GM23338 (cell line): ENCODE results near the gene CIITA.

ENCODE experiments used
- CREB1 ChIP-seq: fragments of 250-450 bp; sonication (Bioruptor Pico); IDR thresholded peaks from 2 replicates; pipeline ENCODE4 v1.5.0; 2020; ENCODE audit warnings: low read depth, mild to moderate bottlenecking, moderate library complexity
- CTCF ChIP-seq, 2 experiments: fragments of 200-600 bp in 1 of 2; sonication (generic) in 1 of 2; conservative IDR thresholded peaks; 2 replicates each; pipeline versions ENCODE4 v1.5.1 to v1.6.1; 2016 to 2017; ENCODE audit warnings: antibody characterized with exemption in 2 of 2, low read depth in 2 of 2, mild to moderate bottlenecking in 2 of 2, moderate library complexity in 1 of 2
- EZH2 ChIP-seq: fragments of 200-600 bp; sonication (generic); IDR thresholded peaks from one replicate; pipeline ENCODE4 v1.8.0; 2017; ENCODE audit warnings: antibody characterized with exemption, mild to moderate bottlenecking, low read depth; ENCODE audit not compliant: unreplicated experiment
- EZH2phosphoT487 ChIP-seq: fragments of 200-600 bp; sonication (generic); IDR thresholded peaks from one replicate; pipeline ENCODE4 v1.8.1; 2018; ENCODE audit warnings: antibody characterized with exemption; ENCODE audit not compliant: unreplicated experiment
- JUNB ChIP-seq: IDR thresholded peaks from one replicate; pipeline ENCODE4 v1.6.1; 2016; ENCODE audit warnings: antibody characterized with exemption; ENCODE audit not compliant: unreplicated experiment
- POLR2AphosphoS5 ChIP-seq: IDR thresholded peaks from 2 replicates; pipeline ENCODE4 v1.6.1; 2016; ENCODE audit warnings: antibody characterized with exemption, low read depth
- STAT1 ChIP-seq: IDR thresholded peaks from one replicate; pipeline ENCODE4 v1.6.1; 2016; ENCODE audit warnings: antibody characterized with exemption; ENCODE audit not compliant: unreplicated experiment
- ZNF114 ChIP-seq: fragments of 250-450 bp; sonication (Bioruptor Pico); IDR thresholded peaks from 2 replicates; pipeline ENCODE4 v1.5.0; 2020; ENCODE audit warnings: mild to moderate bottlenecking, moderate library complexity
- ZNF331 ChIP-seq: fragments of 250-450 bp; sonication (Bioruptor Pico); IDR thresholded peaks from 2 replicates; pipeline ENCODE4 v1.5.0; 2020; ENCODE audit warnings: low read depth, mild to moderate bottlenecking, moderate library complexity
- ZNF462 ChIP-seq: fragments of 250-450 bp; sonication (Bioruptor Pico); IDR thresholded peaks from 2 replicates; pipeline ENCODE4 v1.5.0; 2020; ENCODE audit warnings: mild to moderate bottlenecking, moderate library complexity
- TF ChIP-seq, protein P1 (sequence below): IDR thresholded peaks from one replicate; pipeline ENCODE4 v1.6.1; 2018; ENCODE audit warnings: antibody characterized with exemption; ENCODE audit not compliant: unreplicated experiment
- TF ChIP-seq, protein P2 (sequence below): IDR thresholded peaks from 2 replicates; pipeline ENCODE4 v1.6.1; 2016; ENCODE audit warnings: antibody characterized with exemption

DNA sequence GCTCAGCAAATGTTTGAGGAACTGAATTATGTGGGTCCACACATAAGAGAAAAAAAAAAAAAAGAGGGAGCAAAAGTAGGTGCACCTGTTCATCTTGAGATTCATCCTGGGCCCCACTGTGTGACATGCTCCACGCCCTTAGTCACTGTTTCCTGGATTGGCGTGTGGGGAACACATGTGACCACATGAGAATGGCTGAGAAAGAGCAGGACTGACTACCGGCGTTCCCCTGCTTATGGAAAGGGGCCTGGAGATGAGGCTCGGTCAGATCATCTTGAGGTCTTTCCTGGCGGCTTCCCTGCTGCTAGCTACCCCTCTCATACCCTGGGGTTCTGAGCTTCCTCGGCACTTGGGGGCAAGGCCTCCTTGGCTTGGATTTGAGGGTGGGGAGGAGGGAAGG, 61.3 kb downstream of the CIITA start:
- TF ChIP-seq CTCF (conservative IDR thresholded peaks at IDR 0.05; ENCODE audit: low read depth in 2 of 2) (no peak), JUNB (no peak), EZH2 (no peak), POLR2AphosphoS5 (no peak), STAT1 (no peak), EZH2phosphoT487 (no peak), CREB1 (CRISPR knock-in tag) (no peak), ZNF331 (CRISPR knock-in tag) (no peak), ZNF462 (CRISPR knock-in tag) (no peak), ZNF114 (CRISPR knock-in tag) (no peak)
- TF ChIP-seq, protein P1, sequence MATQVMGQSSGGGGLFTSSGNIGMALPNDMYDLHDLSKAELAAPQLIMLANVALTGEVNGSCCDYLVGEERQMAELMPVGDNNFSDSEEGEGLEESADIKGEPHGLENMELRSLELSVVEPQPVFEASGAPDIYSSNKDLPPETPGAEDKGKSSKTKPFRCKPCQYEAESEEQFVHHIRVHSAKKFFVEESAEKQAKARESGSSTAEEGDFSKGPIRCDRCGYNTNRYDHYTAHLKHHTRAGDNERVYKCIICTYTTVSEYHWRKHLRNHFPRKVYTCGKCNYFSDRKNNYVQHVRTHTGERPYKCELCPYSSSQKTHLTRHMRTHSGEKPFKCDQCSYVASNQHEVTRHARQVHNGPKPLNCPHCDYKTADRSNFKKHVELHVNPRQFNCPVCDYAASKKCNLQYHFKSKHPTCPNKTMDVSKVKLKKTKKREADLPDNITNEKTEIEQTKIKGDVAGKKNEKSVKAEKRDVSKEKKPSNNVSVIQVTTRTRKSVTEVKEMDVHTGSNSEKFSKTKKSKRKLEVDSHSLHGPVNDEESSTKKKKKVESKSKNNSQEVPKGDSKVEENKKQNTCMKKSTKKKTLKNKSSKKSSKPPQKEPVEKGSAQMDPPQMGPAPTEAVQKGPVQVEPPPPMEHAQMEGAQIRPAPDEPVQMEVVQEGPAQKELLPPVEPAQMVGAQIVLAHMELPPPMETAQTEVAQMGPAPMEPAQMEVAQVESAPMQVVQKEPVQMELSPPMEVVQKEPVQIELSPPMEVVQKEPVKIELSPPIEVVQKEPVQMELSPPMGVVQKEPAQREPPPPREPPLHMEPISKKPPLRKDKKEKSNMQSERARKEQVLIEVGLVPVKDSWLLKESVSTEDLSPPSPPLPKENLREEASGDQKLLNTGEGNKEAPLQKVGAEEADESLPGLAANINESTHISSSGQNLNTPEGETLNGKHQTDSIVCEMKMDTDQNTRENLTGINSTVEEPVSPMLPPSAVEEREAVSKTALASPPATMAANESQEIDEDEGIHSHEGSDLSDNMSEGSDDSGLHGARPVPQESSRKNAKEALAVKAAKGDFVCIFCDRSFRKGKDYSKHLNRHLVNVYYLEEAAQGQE: no peak
- TF ChIP-seq, protein P2, sequence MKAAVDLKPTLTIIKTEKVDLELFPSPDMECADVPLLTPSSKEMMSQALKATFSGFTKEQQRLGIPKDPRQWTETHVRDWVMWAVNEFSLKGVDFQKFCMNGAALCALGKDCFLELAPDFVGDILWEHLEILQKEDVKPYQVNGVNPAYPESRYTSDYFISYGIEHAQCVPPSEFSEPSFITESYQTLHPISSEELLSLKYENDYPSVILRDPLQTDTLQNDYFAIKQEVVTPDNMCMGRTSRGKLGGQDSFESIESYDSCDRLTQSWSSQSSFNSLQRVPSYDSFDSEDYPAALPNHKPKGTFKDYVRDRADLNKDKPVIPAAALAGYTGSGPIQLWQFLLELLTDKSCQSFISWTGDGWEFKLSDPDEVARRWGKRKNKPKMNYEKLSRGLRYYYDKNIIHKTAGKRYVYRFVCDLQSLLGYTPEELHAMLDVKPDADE: no peak
